Inflammatory macrophage treated with lipopolysaccharide for 1 hour (primary cell): ENCODE data around the gene DCHS2.

ENCODE experiments used
- DNase-seq, 2 donors: peaks; one replicate each; pipeline ENCODE4 v3.0.0-alpha.2; 2020 to 2022

DCHS2 gene

DNA sequence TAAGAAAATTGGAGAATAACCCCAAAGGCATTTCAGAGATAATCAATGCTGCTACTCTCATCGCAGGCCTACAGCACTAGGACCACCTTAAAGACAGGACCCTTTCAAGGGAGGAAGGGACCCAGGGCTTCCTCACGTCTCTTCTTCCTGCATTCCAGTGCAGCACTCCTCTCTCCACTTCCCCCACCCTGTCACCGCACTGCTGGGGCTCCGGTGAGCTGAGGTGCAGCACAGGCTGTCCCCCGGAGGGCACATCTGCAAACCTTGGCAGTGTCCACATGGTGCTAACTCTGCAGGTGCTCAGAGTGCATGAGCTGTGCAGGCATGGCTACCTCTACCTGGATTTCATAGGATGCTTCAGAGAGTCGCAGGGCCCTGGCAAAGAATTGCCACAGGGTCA is 305.6 kb downstream of the DCHS2 start:
- no peak for DNase-seq

DNA sequence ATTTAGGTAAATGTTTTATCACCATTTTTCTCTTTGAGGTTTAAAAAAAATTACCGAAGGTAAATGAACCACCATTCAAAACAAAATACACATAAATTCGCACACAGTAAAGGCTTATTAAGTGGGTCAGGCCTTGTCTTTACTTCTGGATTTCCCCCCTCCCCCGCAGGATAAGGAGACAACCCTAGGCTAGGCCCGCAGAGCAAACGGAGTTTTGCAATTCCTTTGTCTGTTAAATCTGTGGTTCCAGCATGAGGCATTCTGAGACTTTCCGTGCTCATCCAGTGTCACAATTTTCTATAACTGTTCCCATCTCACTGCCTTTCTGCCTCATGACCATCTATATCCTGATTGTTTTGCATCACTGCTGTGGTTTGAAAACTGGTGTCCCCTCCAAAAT is 307.4 kb downstream of the DCHS2 start:
- DNase-seq, result no peak

DNA sequence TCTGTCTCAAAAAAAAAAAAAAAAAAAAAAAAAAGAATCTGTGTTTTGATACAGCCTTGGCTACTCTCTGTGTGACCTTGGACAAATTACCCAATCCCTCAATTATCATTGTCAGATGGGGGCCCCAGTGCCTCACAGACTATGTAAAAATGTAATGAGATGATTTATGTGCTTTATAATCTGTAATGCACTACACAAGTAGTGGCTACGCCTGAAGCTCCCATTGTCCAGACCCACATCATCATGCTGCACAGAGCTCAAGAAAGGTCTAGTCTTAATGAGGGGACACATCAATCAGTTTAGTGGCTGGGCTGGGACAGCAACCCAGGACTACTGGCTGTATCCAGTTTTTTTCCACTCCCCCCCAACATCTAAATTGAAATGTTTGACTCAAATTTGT is 308.3 kb downstream of the DCHS2 start:
- no peak for DNase-seq
